Panc1 (cell line): ENCODE data around the gene SYTL4.

Experiments
- CTCF ChIP-seq: fragments of 450-650 bp; IDR thresholded peaks from 2 replicates; pipeline ENCODE4 v1.5.1; 2017; ENCODE audit warnings: mild to moderate bottlenecking
- POLR2AphosphoS5 ChIP-seq: IDR thresholded peaks from 2 replicates; pipeline ENCODE4 v1.6.1; 2012; ENCODE audit warnings: mild to moderate bottlenecking, low read depth, low read length, moderate library complexity
- REST ChIP-seq, 2 experiments: IDR thresholded peaks; 2 replicates each; pipeline ENCODE4 v1.6.1; 2011 to 2012; ENCODE audit warnings: low read depth in 2 of 2, control low read depth in 1 of 2, low read length in 1 of 2, mild to moderate bottlenecking in 1 of 2, moderate library complexity in 1 of 2; ENCODE audit not compliant: insufficient read depth in 1 of 2
- SIN3A ChIP-seq: IDR thresholded peaks from 2 replicates; pipeline ENCODE4 v1.6.1; 2012; ENCODE audit warnings: low read depth, mild to moderate bottlenecking, low read length, moderate library complexity, borderline replicate concordance; ENCODE audit not compliant: insufficient read depth

- no peak for TF ChIP-seq SIN3A
- no peak for TF ChIP-seq CTCF
- TF ChIP-seq REST (IDR thresholded peaks at IDR 0.05; ENCODE audit: insufficient read depth in 1 of 2, low read depth in 2 of 2, low read length in 1 of 2), result no peak
- TF ChIP-seq POLR2AphosphoS5, result no peak
Measured at GRCh38 chrX:100747090-100747489, 15.2 kb upstream of the SYTL4 start.
